PC-9 (cell line): ENCODE results near the gene TERB1.

Source experiments
- CTCF ChIP-seq: fragments of 200-600 bp; sonication (generic); conservative IDR thresholded peaks from 2 replicates; pipeline ENCODE4 v1.6.1; 2017; ENCODE audit warnings: mixed run types, antibody characterized with exemption, mild to moderate bottlenecking, moderate library complexity
- EZH2 ChIP-seq: fragments of 200-600 bp; sonication (generic); IDR thresholded peaks from 2 replicates; pipeline ENCODE4 v1.8.0; 2017; ENCODE audit warnings: antibody characterized with exemption, low read depth

GRCh38 chr16:66752379-66752778 is 49.0 kb downstream of the TERB1 start:
- TF ChIP-seq CTCF (no peak), EZH2 (no peak)
